ENCODE measurements around the gene PANK4. TPM values are rescaled to one million over a fixed set of nuclear protein-coding genes. Genes with fewer than 3 reads are reported as not detected.

The PANK4 gene
- total RNA-seq, 2 experiments from 2014 or later: 42.9 to 47.0 TPM

GRCh38 chr1:2529784-2530512, 3.6 kb upstream of the PANK4 start, which contains the start of gene HES5:
TSS of gene HES5 (minus strand) at chr1:2530263. CDS start at chr1:2530164, 99 bp downstream.
- POLR2A ChIA-PET: interaction anchor here (1.3 to 8.5 kb wide), 5 partner anchors 11 to 114 kb away, joined by 3 to 164 read pairs (median 8); partner anchors contain the start of gene TNFRSF14
- Mint-ChIP-seq H3K27me3 (peaks cover 30% of the 10 kb centered on the region), H3K4me3 (peak within 1 kb of the TSS; percentile 83), H3K9me3 (no peaks in the 10 kb centered on the region), H3K36me3 (ENCODE audit: low read depth) (peaks cover 3% of the 10 kb centered on the region), H3K27ac (no peak within 1 kb of the TSS), H3K4me1 (ENCODE audit: low read depth) (peaks cover 25% of the 10 kb centered on the region)
- DNase-seq: peak in 2 of 14 experiments; percentile 52 to 55
- no peaks in the 10 kb centered on the region for H3K36me3 ChIP-seq (ENCODE audit: insufficient read depth, low read length)
- H3K9me3 ChIP-seq (ENCODE audit: control insufficient read depth in 1 of 2, insufficient read depth in 1 of 2, low read length in 2 of 2): peaks cover 0 to 12% of the 10 kb centered on the region in 2 experiments
- H3K4me1 ChIP-seq (ENCODE audit: insufficient read depth, low read length): peaks cover 50% of the 10 kb centered on the region
- intact Hi-C loops (cut with DNase I, micrococcal nuclease): loop anchor here (5.0 to 10.0 kb wide), 4 partner anchors 112 to 1245 kb away; partner anchors contain the start of gene SMIM1 (in 1 of the 2)
- H3K4me3 ChIP-seq (ENCODE audit: low read length): peak within 1 kb of the TSS; percentile 25
- H3K27me3 ChIP-seq (ENCODE audit: control insufficient read depth in 1 of 2, insufficient read depth in 2 of 2, low read length in 2 of 2): peaks cover 35 to 36% of the 10 kb centered on the region in 2 experiments
- no peak within 1 kb of the TSS for H3K27ac ChIP-seq (ENCODE audit: low read depth in 1 of 2, low read length in 2 of 2)
- ATAC-seq (ENCODE audit: poor library complexity): no peak
- TF ChIP-seq CTCF (IDR thresholded peaks at IDR 0.05): no peak
- CTCF ChIA-PET: interaction anchor here (0.9 to 1.7 kb wide), 2 partner anchors 16 to 17 kb away, joined by 4 to 5 read pairs; no protein-coding TSS in a partner anchor

- H3K27ac ChIP-seq (ENCODE audit: low read depth in 1 of 2, low read length in 2 of 2): no peak overlapping the region
- peak in 8 of 14 experiments; percentile 31 to 80 (median 50) for DNase-seq
- H3K4me1 ChIP-seq (ENCODE audit: insufficient read depth, low read length): peaks cover 57% of the 10 kb centered on the region
- no peak for ATAC-seq (ENCODE audit: poor library complexity)
- peaks cover 0 to 12% of the 10 kb centered on the region in 2 experiments for H3K9me3 ChIP-seq (ENCODE audit: control insufficient read depth in 1 of 2, insufficient read depth in 1 of 2, low read length in 2 of 2)
- Mint-ChIP-seq H3K27ac (peak overlapping the region; percentile 36), H3K4me1 (ENCODE audit: low read depth) (peaks cover 33% of the 10 kb centered on the region), H3K9me3 (no peaks in the 10 kb centered on the region), H3K27me3 (peaks cover 29% of the 10 kb centered on the region), H3K36me3 (ENCODE audit: low read depth) (peaks cover 6% of the 10 kb centered on the region), H3K4me3 (peak overlapping the region; percentile 83)
- no peak for TF ChIP-seq CTCF (IDR thresholded peaks at IDR 0.05)
- ChIA-PET CTCF (interaction anchor here (0.6 to 1.7 kb wide), 3 partner anchors 16 to 55 kb away, joined by 3 to 5 read pairs (median 4); no protein-coding TSS in a partner anchor), POLR2A (interaction anchor here (2.2 to 8.5 kb wide), 3 partner anchors 14 to 27 kb away, joined by 8 to 164 read pairs (median 11); partner anchors contain the start of gene TNFRSF14)
- intact Hi-C loops (cut with DNase I, micrococcal nuclease): loop anchor here (5.0 to 10.0 kb wide), 4 partner anchors 113 to 1246 kb away; partner anchors contain the start of gene SMIM1 (in 1 of the 2)
- H3K27me3 ChIP-seq (ENCODE audit: control insufficient read depth in 1 of 2, insufficient read depth in 2 of 2, low read length in 2 of 2): peaks cover 35 to 36% of the 10 kb centered on the region in 2 experiments
- no peaks in the 10 kb centered on the region for H3K36me3 ChIP-seq (ENCODE audit: insufficient read depth, low read length)
- H3K4me3 ChIP-seq (ENCODE audit: low read length): peak overlapping the region; percentile 22
Observed at GRCh38 chr1:2528966-2529783, 2.8 kb upstream of the PANK4 start.

GRCh38 chr1:2528611-2528965, 2.2 kb upstream of the PANK4 start:
- Mint-ChIP-seq H3K4me3 (peak overlapping the region; percentile 83), H3K9me3 (no peaks in the 10 kb centered on the region), H3K36me3 (ENCODE audit: low read depth) (peaks cover 10% of the 10 kb centered on the region), H3K4me1 (ENCODE audit: low read depth) (peaks cover 38% of the 10 kb centered on the region), H3K27me3 (peaks cover 26% of the 10 kb centered on the region), H3K27ac (peak overlapping the region; percentile 36)
- Histone ChIP-seq H3K27me3 (ENCODE audit: control insufficient read depth in 1 of 2, insufficient read depth in 2 of 2, low read length in 2 of 2) (peaks cover 35 to 36% of the 10 kb centered on the region in 2 experiments), H3K9me3 (ENCODE audit: control insufficient read depth in 1 of 2, insufficient read depth in 1 of 2, low read length in 2 of 2) (peaks cover 0 to 12% of the 10 kb centered on the region in 2 experiments), H3K4me1 (ENCODE audit: insufficient read depth, low read length) (peaks cover 63% of the 10 kb centered on the region), H3K27ac (ENCODE audit: low read depth in 1 of 2, low read length in 2 of 2) (no peak overlapping the region), H3K36me3 (ENCODE audit: insufficient read depth, low read length) (no peaks in the 10 kb centered on the region), H3K4me3 (ENCODE audit: low read length) (no peak overlapping the region)
- ATAC-seq (ENCODE audit: poor library complexity): no peak
- no peak for DNase-seq
- ChIA-PET POLR2A (interaction anchor here (2.3 to 8.5 kb wide), 2 partner anchors 19 to 28 kb away, joined by 8 to 164 read pairs; partner anchors contain the start of gene TNFRSF14), CTCF (interaction anchor here (0.6 to 1.7 kb wide), 2 partner anchors 19 to 56 kb away, joined by 3 to 5 read pairs; no protein-coding TSS in a partner anchor)
- TF ChIP-seq CTCF (IDR thresholded peaks at IDR 0.05): no peak
- intact Hi-C loops (cut with DNase I, micrococcal nuclease): loop anchor here (5.0 to 10.0 kb wide), 4 partner anchors 114 to 1246 kb away; partner anchors contain the start of gene SMIM1 (in 1 of the 2)
